Brain microvascular endothelial cell (primary cell): Measurements from ENCODE around the gene XPA.
A peak's percentile ranks its signal among the peaks of the same experiment; 100 is the strongest.

Source experiments
- DNase-seq: peaks from one replicate; pipeline ENCODE4 v3.0.0-alpha.2; 2020
- H3K27ac ChIP-seq: fragments of 250-450 bp; sonication (Bioruptor Pico); 2 replicates; pipeline ENCODE4 v1.5.1; 2020; ENCODE audit warnings: mild to moderate bottlenecking, moderate library complexity
- H3K27me3 ChIP-seq: fragments of 250-450 bp; sonication (Bioruptor Pico); replicated peaks from 2 replicates; pipeline ENCODE4 v1.5.1; 2020; ENCODE audit warnings: mild to moderate bottlenecking
- H3K36me3 ChIP-seq: fragments of 250-450 bp; sonication (Bioruptor Pico); replicated peaks from 2 replicates; pipeline ENCODE4 v1.5.1; 2020; ENCODE audit warnings: mild to moderate bottlenecking
- H3K4me3 ChIP-seq: 2 replicates; pipeline ENCODE4 v1.5.1; 2011; ENCODE audit warnings: low read depth, mild to moderate bottlenecking, control low read depth, low read length, moderate library complexity
- in situ Hi-C: cut with HindIII; loops from 2 replicates; pipeline ENCODE4 v1.10.0; 2017; ENCODE audit warnings: low sequenced_read_pairs, low pct_ligation_motif_present
- TF ChIP-seq, protein P1 (sequence below): IDR thresholded peaks from 2 replicates; pipeline ENCODE4 v1.5.1; 2011; ENCODE audit warnings: low read depth, mild to moderate bottlenecking, moderate library complexity, low read length, control low read depth, inconsistent platforms; ENCODE audit errors: missing control alignments

XPA gene

DNA sequence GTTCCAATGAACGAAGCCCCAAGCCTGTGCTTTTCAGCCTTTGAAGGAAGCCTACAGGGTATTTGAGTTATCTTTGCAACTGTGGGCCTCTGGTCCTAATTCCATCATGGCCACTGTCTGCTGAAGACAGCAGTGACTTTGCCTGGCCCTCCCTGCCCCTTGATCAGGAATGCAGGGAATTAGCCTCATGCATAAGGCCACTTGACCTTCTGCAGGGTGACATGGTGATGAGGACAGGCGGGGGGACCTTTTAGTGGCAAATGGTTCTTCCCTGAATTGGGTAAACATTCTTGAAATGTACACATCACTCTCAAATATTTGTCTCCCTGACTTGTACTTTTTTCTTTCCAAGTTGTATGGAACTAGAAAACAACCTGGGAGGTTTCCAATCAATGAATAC is 25.2 kb upstream of the XPA start:
- H3K27me3 ChIP-seq: peaks cover 11% of the 10 kb centered on the region
- H3K27ac ChIP-seq: no peak overlapping the region
- H3K36me3 ChIP-seq: no peaks in the 10 kb centered on the region
- DNase-seq: no peak
- in situ Hi-C loops: loop anchor here (25.0 kb wide), 1 partner anchor 190 kb away; the partner anchor contains the start of gene TRMO
- TF ChIP-seq, protein P1, sequence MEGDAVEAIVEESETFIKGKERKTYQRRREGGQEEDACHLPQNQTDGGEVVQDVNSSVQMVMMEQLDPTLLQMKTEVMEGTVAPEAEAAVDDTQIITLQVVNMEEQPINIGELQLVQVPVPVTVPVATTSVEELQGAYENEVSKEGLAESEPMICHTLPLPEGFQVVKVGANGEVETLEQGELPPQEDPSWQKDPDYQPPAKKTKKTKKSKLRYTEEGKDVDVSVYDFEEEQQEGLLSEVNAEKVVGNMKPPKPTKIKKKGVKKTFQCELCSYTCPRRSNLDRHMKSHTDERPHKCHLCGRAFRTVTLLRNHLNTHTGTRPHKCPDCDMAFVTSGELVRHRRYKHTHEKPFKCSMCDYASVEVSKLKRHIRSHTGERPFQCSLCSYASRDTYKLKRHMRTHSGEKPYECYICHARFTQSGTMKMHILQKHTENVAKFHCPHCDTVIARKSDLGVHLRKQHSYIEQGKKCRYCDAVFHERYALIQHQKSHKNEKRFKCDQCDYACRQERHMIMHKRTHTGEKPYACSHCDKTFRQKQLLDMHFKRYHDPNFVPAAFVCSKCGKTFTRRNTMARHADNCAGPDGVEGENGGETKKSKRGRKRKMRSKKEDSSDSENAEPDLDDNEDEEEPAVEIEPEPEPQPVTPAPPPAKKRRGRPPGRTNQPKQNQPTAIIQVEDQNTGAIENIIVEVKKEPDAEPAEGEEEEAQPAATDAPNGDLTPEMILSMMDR: no peak
- no peak overlapping the region for H3K4me3 ChIP-seq

DNA sequence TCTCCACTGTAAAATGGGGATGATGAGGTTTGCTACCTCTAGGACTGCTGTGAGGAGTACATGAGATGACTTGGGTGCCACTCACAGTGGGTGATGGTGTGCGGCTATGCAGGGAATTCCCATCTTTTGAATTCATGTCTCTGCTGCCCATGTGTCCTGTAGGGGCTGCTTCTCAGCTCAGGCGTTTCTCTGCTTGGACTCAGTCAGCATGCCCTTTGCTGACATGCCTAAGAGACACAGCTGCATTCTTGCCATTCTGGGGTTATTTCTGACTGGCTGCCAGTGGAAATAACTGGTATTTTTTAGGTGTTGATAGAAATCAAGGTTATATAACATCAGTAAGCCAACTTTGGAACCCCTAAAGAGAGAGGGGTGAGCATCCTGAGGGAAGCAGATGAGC is 24.3 kb upstream of the XPA start:
- TF ChIP-seq, protein P1: no peak
- H3K4me3 ChIP-seq: no peak overlapping the region

DNA sequence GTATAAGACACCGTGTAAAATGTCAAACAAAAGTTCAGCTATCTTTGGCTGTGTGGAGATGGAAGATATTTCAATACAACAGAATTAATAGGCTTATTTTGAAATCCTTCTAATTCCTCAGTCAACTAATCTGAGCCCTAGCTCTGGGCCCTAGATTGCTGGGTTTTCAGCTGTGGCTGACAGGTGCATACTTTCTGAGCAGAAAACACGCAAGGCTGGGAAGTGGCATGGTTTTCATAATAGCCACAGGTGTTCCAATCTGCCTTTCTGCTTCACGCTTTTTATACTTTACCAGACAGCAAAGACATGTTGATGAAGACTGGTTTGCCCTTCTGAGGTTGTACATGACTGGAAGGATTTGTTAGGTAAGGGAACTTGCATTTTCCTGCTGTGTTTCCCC is 20.7 kb upstream of the XPA start:
- TF ChIP-seq, protein P1: no peak
- in situ Hi-C loops: loop anchor here (25.0 kb wide), 1 partner anchor 194 kb away; the partner anchor contains the start of gene TRMO
- DNase-seq: no peak
- H3K27me3 ChIP-seq: no peaks in the 10 kb centered on the region
- H3K4me3 ChIP-seq: no peak overlapping the region
- H3K36me3 ChIP-seq: no peaks in the 10 kb centered on the region
- H3K27ac ChIP-seq: no peak overlapping the region

More for the DNA sequence above, 24.3 kb upstream of the XPA start:
- in situ Hi-C loops: loop anchor here (25.0 kb wide), 1 partner anchor 191 kb away; the partner anchor contains the start of gene TRMO
- no peak for DNase-seq
- no peaks in the 10 kb centered on the region for H3K36me3 ChIP-seq
- peaks cover 11% of the 10 kb centered on the region for H3K27me3 ChIP-seq
- no peak overlapping the region for H3K27ac ChIP-seq

- Histone ChIP-seq H3K27me3 (no peaks in the 10 kb centered on the region), H3K4me3 (no peak overlapping the region), H3K36me3 (no peaks in the 10 kb centered on the region), H3K27ac (no peak overlapping the region)
- TF ChIP-seq, protein P1: no peak
- DNase-seq: peak; percentile 25
- in situ Hi-C loops: loop anchor here (25.0 kb wide), 1 partner anchor 198 kb away; the partner anchor contains the start of gene TRMO
These were observed 17.3 kb upstream of the XPA start for GRCh38 chr9:97714435-97714834.

DNA sequence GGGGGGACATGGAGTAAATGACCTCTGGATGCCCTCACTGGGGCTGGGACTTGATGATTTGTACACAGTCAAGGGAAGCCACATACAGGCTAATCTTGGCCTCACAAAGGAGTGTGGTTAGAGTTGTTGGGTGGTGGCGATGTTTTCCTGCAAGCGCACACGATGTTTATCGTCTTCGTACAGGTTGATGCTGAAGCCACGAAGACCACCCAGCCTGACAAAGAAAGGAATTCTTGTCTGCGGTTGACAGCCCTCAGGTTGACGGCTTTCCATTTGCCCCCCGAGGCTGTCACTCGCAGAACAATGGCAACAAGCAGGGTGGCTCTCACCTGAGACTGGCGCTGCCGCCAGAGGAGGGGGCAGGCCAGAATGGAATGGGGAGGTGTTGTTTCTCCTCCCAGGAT is 14.1 kb upstream of the XPA start:
- DNase-seq: no peak
- Histone ChIP-seq H3K36me3 (no peaks in the 10 kb centered on the region), H3K27ac (no peak overlapping the region), H3K27me3 (peaks cover 10% of the 10 kb centered on the region), H3K4me3 (no peak overlapping the region)
- TF ChIP-seq, protein P1: no peak
- in situ Hi-C loops: loop anchor here (25.0 kb wide), 1 partner anchor 201 kb away; the partner anchor contains the start of gene TRMO
